Naive thymus-derived CD4-positive, alpha-beta T cell (primary cell): Measurements from ENCODE around the gene COG7. TPM values are rescaled to one million over a fixed set of nuclear protein-coding genes. Genes with fewer than 3 reads are reported as not detected.
A peak's percentile ranks its signal among the peaks of the same experiment; 100 is the strongest.
"Not testable (repeated sequence)": the region's sequence is repeated elsewhere in the genome, so short reads cannot be mapped to it uniquely, and the experiment has no call there.

Experiments used
- ATAC-seq: fragments of 150-1000 bp; cut with Tn5 transposase; 2 replicates; pipeline ENCODE4 v1.10.0; 2021; ENCODE audit warnings: mild to moderate bottlenecking, moderate library complexity
- CTCF ChIA-PET: fragments of 350-600 bp; sonication (Branson Sonifier 250); formaldehyde crosslinking; loops from one replicate; lab custom pipeline; 2021; ENCODE audit warnings: antibody characterized with exemption; lab: Charles Lee
- POLR2A ChIA-PET: fragments of 350-600 bp; sonication (Branson Sonifier 250); formaldehyde crosslinking; loops from one replicate; lab custom pipeline; 2021; ENCODE audit warnings: antibody characterized with exemption, inconsistent platforms; lab: Charles Lee
- DNase-seq, 9 donors: peaks; one replicate each; pipeline versions ENCODE4 v3.0.0 to v3.0.0-alpha.2; 2020 to 2022; ENCODE audit warnings: mixed read lengths in 1 of 9
- H3K27ac ChIP-seq: one replicate; pipeline ENCODE4 v1.7.0; 2013; ENCODE audit warnings: mild to moderate bottlenecking, low read depth, low read length, moderate library complexity
- H3K27me3 ChIP-seq, 2 donors: one replicate each; pipeline ENCODE4 v1.7.0; 2013; ENCODE audit warnings: low read length in 2 of 2, mild to moderate bottlenecking in 2 of 2, moderate library complexity in 2 of 2; ENCODE audit not compliant: control insufficient read depth in 2 of 2, insufficient read depth in 2 of 2
- H3K36me3 ChIP-seq, 3 experiments: 1 replicate in 2 of 3; 2 replicates in 1 of 3; pipeline ENCODE4 v1.7.0; 2013; ENCODE audit warnings: low read length in 3 of 3, mild to moderate bottlenecking in 3 of 3, moderate library complexity in 1 of 3; ENCODE audit not compliant: insufficient read depth in 3 of 3, control insufficient read depth in 2 of 3
- H3K4me1 ChIP-seq, 2 donors: one replicate each; pipeline ENCODE4 v1.7.0; 2013; ENCODE audit warnings: low read length in 2 of 2, mild to moderate bottlenecking in 2 of 2, moderate library complexity in 1 of 2; ENCODE audit not compliant: control insufficient read depth in 2 of 2, insufficient read depth in 2 of 2
- H3K4me3 ChIP-seq: 2 replicates; pipeline ENCODE4 v1.7.0; 2013; ENCODE audit warnings: mild to moderate bottlenecking, low read length
- H3K9me3 ChIP-seq, 3 experiments: 1 replicate in 2 of 3; 2 replicates in 1 of 3; pipeline ENCODE4 v1.7.0; 2013; ENCODE audit warnings: low read length in 3 of 3; ENCODE audit not compliant: control insufficient read depth in 2 of 3
- H3K27ac Mint-ChIP-seq, 9 donors: one replicate each; pipeline ENCODE4 v1.8.0; 2020 to 2022; ENCODE audit warnings: mixed read lengths in 9 of 9, mild to moderate bottlenecking in 8 of 9, moderate library complexity in 5 of 9, inconsistent platforms in 2 of 9
- H3K27me3 Mint-ChIP-seq, 5 donors: one replicate each; pipeline ENCODE4 v1.8.0; 2021 to 2022; ENCODE audit warnings: mixed read lengths in 5 of 5, mild to moderate bottlenecking in 1 of 5
- H3K36me3 Mint-ChIP-seq, 5 donors: one replicate each; pipeline ENCODE4 v1.8.0; 2020 to 2022; ENCODE audit warnings: mixed read lengths in 5 of 5, mild to moderate bottlenecking in 3 of 5, inconsistent platforms in 1 of 5
- H3K4me1 Mint-ChIP-seq, 7 donors: one replicate each; pipeline ENCODE4 v1.8.0; 2020 to 2022; ENCODE audit warnings: mixed read lengths in 7 of 7, mild to moderate bottlenecking in 3 of 7, inconsistent platforms in 1 of 7
- H3K4me3 Mint-ChIP-seq, 10 donors: one replicate each; pipeline ENCODE4 v1.8.0; 2020 to 2022; ENCODE audit warnings: mild to moderate bottlenecking in 10 of 10, mixed read lengths in 10 of 10, moderate library complexity in 6 of 10, inconsistent platforms in 2 of 10
- H3K9me3 Mint-ChIP-seq, 11 donors: one replicate each; pipeline ENCODE4 v1.8.0; 2020 to 2022; ENCODE audit warnings: mixed read lengths in 11 of 11, mild to moderate bottlenecking in 4 of 11, inconsistent platforms in 1 of 11, moderate library complexity in 1 of 11
- intact Hi-C, 2 donors: fragments of 100-400 bp; cut with micrococcal nuclease; formaldehyde crosslinking; loops; one replicate each; pipeline ENCODE4 v1.15.1; 2023
- polyA plus RNA-seq, 2 donors: library from polyadenylated mRNA; unstranded; fragments of 300-500 nt; fragmentation: Illumina TruSeq; gene quantifications; one replicate each; pipeline ENCODE4 v1.2.3, GENCODE V29; 2021
- total RNA-seq, 6 experiments: library from RNA in 5 of 6; stranded (reverse) in 5 of 6; gene quantifications; 1 replicate in 5 of 6; 2 replicates in 1 of 6; pipeline ENCODE4 v1.2.3 and lab custom pipeline; 2021 to 2026

Gene COG7
- total and polyA plus RNA-seq, 7 experiments from 2014 or later = 9.6 to 28.4 (median 18.9) TPM

DNA sequence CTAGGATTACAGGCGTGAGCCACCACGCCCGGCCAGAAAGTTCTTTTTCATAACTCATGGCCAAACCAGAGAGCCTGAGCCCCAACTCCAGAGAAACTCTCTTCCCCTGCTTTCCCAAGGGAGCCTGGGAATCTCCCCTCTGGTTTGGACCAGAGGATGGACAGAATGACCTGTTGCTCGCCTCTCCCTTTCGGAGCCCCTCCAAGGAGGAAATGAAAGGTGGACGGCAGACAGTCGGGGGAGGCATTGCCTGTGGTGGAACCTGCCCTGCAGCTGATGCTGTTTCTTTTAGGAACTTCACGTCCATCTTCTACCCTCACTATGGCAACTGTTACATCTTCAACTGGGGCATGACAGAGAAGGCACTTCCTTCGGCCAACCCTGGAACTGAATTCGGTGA, 85.4 kb downstream of the COG7 start:
- CTCF ChIA-PET = no interaction called here
- Mint-ChIP-seq H3K9me3 (no peaks in the 10 kb centered on the region), H3K27me3 (peaks cover 2 to 10% (median 6%) of the 10 kb centered on the region in 5 donors), H3K27ac (no peak overlapping the region), H3K4me1 (peaks cover 6 to 18% (median 10%) of the 10 kb centered on the region in 7 donors), H3K4me3 (no peak overlapping the region), H3K36me3 (no peaks in the 10 kb centered on the region)
- Histone ChIP-seq H3K4me3 (no peak overlapping the region), H3K27me3 (no peaks in the 10 kb centered on the region), H3K27ac (no peak overlapping the region), H3K36me3 (no peaks in the 10 kb centered on the region), H3K9me3 (no peaks in the 10 kb centered on the region), H3K4me1 (no peaks in the 10 kb centered on the region)
- POLR2A ChIA-PET = no interaction called here
- no peak for ATAC-seq
- intact Hi-C loops = no loop called here
- no peak for DNase-seq

GRCh38 chr16:23366341-23366740, 86.6 kb downstream of the COG7 start:
- H3K27ac ChIP-seq, H3K4me3 Mint-ChIP-seq, H3K27ac Mint-ChIP-seq, H3K36me3 Mint-ChIP-seq, ATAC-seq, POLR2A ChIA-PET, CTCF ChIA-PET, H3K4me3 ChIP-seq, H3K36me3 ChIP-seq, H3K9me3 ChIP-seq, H3K27me3 Mint-ChIP-seq, H3K4me1 ChIP-seq, H3K9me3 Mint-ChIP-seq, DNase-seq, H3K27me3 ChIP-seq, intact Hi-C loops: not testable (repeated sequence)
- H3K4me1 Mint-ChIP-seq = peaks cover 6 to 18% (median 10%) of the 10 kb centered on the region in 7 donors

DNA sequence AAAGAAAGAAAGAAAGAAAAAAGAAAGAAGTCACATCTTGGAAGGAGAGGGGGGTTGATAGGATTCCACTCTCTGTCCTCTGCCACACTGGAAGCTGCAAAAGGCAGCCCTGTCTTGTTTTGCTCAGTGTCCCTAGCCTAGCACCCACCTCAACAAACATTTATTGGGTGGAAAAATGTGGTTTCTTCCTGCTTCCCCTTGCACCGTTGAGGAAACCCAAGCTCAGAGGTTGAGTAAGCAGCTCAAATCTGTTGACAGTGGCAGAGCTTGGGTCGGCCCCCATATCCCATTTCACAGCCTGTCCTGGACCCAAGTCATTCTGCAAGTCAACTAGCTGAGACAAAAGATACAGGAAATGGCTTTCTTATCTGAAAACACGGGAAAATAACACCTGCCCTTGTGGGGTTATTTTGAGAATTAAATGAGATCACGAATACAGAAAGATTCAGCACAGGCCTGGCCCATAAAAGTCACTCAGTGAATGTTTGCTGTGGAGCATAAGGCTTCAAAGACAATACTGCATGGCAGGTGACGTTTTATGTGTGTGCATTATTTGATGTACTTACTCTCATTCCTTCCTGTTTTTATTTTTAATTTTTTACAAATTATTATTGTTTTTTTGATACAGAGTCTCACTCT, 87.3 kb downstream of the COG7 start:
- H3K4me1 ChIP-seq = no peaks in the 10 kb centered on the region
- no peaks in the 10 kb centered on the region for H3K9me3 ChIP-seq
- Mint-ChIP-seq H3K27ac (peak overlapping the region in 5 of 9 donors; percentile 4 to 79 (median 47)), H3K4me1 (peaks cover 6 to 18% (median 10%) of the 10 kb centered on the region in 7 donors), H3K27me3 (peaks cover 2 to 10% (median 5%) of the 10 kb centered on the region in 5 donors), H3K4me3 (no peak overlapping the region), H3K9me3 (no peaks in the 10 kb centered on the region), H3K36me3 (no peaks in the 10 kb centered on the region)
- intact Hi-C loops = no loop called here
- ChIA-PET POLR2A (no interaction called here), CTCF (no interaction called here)
- H3K27ac ChIP-seq = no peak overlapping the region
- no peak for ATAC-seq
- H3K4me3 ChIP-seq = no peak overlapping the region
- H3K27me3 ChIP-seq = no peaks in the 10 kb centered on the region
- no peak for DNase-seq
- no peaks in the 10 kb centered on the region for H3K36me3 ChIP-seq

GRCh38 chr16:23362460-23363317, 90.3 kb downstream of the COG7 start:
- ChIA-PET CTCF (no interaction called here), POLR2A (no interaction called here)
- H3K27me3 Mint-ChIP-seq = peaks cover 0 to 5% (median 2%) of the 10 kb centered on the region in 5 donors
- no peak overlapping the region for H3K27ac Mint-ChIP-seq
- H3K27me3 ChIP-seq = no peaks in the 10 kb centered on the region
- H3K27ac ChIP-seq = no peak overlapping the region
- no peak for DNase-seq
- H3K9me3 ChIP-seq = no peaks in the 10 kb centered on the region
- H3K36me3 Mint-ChIP-seq = no peaks in the 10 kb centered on the region
- H3K4me3 ChIP-seq = no peak overlapping the region
- H3K4me1 Mint-ChIP-seq = peaks cover 6 to 18% (median 10%) of the 10 kb centered on the region in 7 donors
- no peaks in the 10 kb centered on the region for H3K36me3 ChIP-seq
- H3K4me3 Mint-ChIP-seq = no peak overlapping the region
- no peaks in the 10 kb centered on the region for H3K4me1 ChIP-seq
- intact Hi-C loops = no loop called here
- H3K9me3 Mint-ChIP-seq = no peaks in the 10 kb centered on the region
- no peak for ATAC-seq

DNA sequence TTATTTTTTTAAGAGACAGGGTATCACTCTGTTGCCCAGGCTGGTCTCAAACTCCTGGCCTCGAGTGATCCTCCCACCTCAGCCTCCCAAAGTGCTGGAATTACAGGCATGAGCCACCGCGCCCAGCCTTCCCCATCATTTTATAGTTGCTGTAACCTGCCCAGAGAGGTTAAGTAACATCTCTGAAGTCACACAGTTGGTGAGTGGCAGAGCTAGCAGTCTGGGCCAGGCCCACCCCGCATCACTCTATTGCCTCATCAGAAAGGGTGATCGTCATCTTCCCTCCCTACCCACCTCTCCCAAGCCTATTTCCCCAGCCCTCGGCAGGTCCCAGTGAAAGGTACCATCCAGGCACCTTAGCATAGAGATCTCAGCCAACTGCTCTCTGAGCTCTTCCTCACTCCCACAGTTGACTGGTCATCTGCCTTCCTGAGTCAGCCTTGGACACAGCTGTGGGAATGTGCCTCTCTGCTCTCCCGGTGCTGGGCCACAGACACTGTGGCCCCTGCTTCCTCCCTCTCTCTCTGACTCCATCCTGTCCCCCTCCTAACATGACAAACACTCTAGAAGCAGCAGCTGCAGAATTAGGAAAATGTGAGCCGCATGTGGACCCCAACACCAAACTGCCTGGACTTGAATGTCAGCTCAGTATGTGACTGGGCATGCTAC, 93.8 kb downstream of the COG7 start:
- ChIA-PET CTCF (interaction anchor here (0.6 kb wide), 1 partner anchor 253 kb away, joined by 3 read pairs; no protein-coding TSS in a partner anchor), POLR2A (no interaction called here)
- Histone ChIP-seq H3K27ac (no peak overlapping the region), H3K4me1 (no peaks in the 10 kb centered on the region), H3K9me3 (no peaks in the 10 kb centered on the region), H3K36me3 (no peaks in the 10 kb centered on the region), H3K27me3 (no peaks in the 10 kb centered on the region), H3K4me3 (no peak overlapping the region)
- intact Hi-C loops = no loop called here
- Mint-ChIP-seq H3K4me1 (peaks cover 0 to 2% (median 0%) of the 10 kb centered on the region in 7 donors), H3K27me3 (peaks cover 0 to 10% (median under 1%) of the 10 kb centered on the region in 5 donors), H3K36me3 (no peaks in the 10 kb centered on the region), H3K27ac (no peak overlapping the region), H3K9me3 (no peaks in the 10 kb centered on the region), H3K4me3 (no peak overlapping the region)
- DNase-seq (no peak), ATAC-seq (no peak)

- no peaks in the 10 kb centered on the region for H3K36me3 Mint-ChIP-seq
- Histone ChIP-seq H3K9me3 (no peaks in the 10 kb centered on the region), H3K27ac (no peak overlapping the region), H3K4me1 (no peaks in the 10 kb centered on the region), H3K36me3 (no peaks in the 10 kb centered on the region), H3K27me3 (no peaks in the 10 kb centered on the region), H3K4me3 (no peak overlapping the region)
- no peak overlapping the region for H3K27ac Mint-ChIP-seq
- H3K4me3 Mint-ChIP-seq = no peak overlapping the region
- ChIA-PET POLR2A (no interaction called here), CTCF (no interaction called here)
- no peaks in the 10 kb centered on the region for H3K4me1 Mint-ChIP-seq
- no peak for ATAC-seq
- H3K9me3 Mint-ChIP-seq = peaks cover 0 to 2% (median 0%) of the 10 kb centered on the region in 11 donors
- DNase-seq = no peak
- H3K27me3 Mint-ChIP-seq = peaks cover 0 to 12% (median 7%) of the 10 kb centered on the region in 5 donors
- intact Hi-C loops = no loop called here
These were observed 95.2 kb downstream of the COG7 start for GRCh38 chr16:23357761-23358290.
